ENCODE results near the gene NEAT1.
"Not testable (repeated sequence)": the region's sequence is repeated elsewhere in the genome, so short reads cannot be mapped to it uniquely, and the experiment has no call there.

Gene NEAT1

DNA sequence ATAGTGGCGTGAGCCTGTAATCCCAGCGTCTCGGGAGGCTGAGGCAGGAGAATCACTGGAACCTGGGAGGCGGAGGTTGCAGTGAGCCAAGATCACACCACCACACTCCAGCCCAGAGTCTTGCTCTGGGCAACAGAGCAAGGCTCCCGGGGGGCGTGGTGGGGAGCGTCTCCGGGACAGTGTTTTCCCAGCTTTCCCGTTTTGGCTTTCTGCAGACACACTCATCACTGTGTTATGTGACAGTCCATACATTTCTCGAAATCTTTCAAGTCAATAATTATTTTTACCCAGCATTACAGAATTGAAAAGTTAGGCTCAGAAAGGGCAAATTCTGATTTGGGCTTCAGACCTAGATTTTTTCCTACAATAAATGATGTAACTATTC, 31.7 kb downstream of the NEAT1 start:
- DNase-seq, result no peak

GRCh38 chr11:65454696-65455456, 32.3 kb downstream of the NEAT1 start:
- DNase-seq, result peak; percentile 83

GRCh38 chr11:65456418-65456817, 33.8 kb downstream of the NEAT1 start:
- no peak for DNase-seq

GRCh38 chr11:65459552-65459951, 37.0 kb downstream of the NEAT1 start:
- DNase-seq, result no peak

DNA sequence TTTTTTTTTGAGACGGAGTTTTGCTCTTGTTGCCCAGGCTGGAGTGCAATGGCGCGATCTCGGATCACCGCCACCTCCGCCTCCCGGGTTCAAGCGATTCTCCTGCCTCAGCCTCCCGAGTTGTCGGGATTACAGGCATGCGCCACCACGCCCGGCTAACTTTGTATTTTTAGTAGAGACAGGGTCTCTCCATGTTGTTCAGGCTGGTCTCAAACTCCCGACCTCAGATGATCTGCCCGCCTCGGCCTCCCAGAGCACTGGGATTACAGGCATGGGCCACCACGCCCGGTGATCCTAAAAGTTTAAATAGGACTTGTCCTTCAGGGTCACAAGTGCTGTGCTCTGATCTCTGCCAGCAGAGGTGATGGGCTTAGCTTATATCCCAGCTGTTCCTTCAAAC, 42.9 kb downstream of the NEAT1 start:
- not testable (repeated sequence) for DNase-seq

DNA sequence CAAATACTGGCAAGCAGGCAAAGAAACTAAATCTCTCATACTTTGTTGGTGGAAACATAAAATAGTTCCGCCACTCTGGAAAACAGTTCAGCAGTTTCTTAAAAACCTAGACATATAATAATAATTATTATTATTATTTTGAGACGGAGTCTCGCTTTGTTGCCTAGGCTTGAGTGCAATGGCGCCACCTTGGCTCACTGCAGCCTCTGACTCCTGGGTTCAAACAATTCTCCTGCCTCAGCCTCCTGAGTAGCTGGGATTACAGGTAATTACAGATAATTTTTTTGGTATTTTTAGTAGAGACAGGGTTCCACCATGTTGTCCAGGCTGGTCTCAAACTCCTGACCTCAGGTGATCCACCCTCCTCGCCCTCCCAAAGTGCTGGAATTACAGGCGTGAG, 44.7 kb downstream of the NEAT1 start:
- DNase-seq, result peak; percentile 24

GRCh38 chr11:65468874-65469333, 46.3 kb downstream of the NEAT1 start:
- DNase-seq, result peak; percentile 79

DNA sequence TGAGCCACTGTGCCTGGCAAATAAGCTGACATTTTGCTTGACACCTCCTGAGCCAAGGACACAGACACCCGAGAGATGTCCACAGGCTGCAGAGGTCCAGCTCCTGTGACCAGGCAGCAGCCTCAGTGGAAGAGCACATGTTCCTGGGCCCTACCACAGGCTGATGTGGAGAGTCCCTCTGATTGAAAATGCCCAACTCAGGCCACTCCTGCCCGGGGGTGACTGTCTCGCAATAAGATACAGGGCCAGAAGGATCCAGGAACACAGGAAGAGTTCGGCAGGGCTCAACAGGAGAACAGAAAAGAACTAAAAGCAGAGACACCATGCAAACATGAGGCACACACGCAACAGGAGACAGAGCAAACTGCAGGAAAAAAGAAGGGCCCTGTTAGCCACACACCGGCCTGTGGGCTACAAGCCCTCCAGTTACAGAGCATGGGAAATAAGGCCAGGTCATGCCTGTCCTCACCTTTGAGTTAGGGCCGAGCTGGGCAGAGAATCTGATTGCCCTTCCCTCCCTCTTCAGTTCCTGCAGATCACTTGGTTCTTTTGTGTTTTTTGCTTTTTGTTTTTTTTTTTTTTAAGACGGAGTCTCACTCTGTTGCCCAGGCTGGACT, 47.9 kb downstream of the NEAT1 start:
- DNase-seq, result no peak

DNA sequence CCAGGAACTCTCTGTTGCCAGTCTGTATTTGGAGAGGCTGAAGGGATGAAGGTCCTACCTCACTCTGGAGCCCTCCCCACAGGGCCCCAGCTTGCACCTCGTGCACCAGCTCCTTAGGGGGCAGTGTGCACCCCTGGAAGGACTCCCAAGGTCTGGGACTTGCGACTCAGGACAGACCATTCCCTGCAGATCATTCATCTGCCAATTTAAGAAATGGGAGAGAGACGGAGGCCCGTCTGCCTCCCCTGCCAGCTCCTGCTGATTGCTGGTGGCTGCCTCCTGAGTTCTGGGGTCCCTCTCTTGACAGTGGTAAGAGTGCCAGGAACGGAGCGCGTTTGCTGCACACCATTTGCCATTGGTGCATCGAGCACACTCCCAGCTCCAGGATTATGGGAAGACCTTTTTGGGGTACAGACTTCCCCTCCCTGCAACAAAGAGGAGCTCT, 48.9 kb downstream of the NEAT1 start:
- DNase-seq, result peak; percentile 34

DNA sequence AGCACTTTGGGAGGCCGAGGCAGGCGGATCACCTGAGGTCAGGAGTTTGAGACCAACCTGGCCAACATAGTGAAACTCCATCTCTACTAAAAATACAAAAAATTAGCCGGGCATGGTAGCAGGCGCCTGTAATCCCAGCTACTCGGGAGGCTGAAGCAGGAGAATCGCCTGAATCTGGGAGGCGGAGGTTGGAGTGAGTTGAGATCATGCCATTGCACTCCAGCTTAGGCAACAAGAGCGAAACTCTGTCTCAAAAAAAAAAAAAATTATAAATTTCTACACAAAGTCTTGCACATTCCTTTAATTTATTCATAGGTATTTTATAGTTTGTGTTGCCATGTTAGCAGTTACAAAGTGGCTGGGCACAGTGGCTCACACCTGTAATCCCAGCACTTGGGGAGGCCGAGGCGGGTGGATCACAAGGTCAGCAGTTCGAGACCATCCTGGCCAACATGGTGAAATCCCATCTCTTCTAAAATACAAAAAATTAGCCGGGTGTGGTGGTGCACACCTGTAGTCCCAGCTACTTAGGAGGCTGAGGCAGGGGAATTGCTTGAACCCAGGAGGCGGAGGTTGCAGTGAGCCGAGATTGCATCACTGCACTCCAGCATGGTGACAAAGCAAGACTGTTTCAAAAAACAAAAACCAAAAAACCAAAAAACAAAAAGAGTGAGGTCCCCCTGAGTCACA, 50.1 kb downstream of the NEAT1 start:
- DNase-seq, result not testable (repeated sequence)

DNA sequence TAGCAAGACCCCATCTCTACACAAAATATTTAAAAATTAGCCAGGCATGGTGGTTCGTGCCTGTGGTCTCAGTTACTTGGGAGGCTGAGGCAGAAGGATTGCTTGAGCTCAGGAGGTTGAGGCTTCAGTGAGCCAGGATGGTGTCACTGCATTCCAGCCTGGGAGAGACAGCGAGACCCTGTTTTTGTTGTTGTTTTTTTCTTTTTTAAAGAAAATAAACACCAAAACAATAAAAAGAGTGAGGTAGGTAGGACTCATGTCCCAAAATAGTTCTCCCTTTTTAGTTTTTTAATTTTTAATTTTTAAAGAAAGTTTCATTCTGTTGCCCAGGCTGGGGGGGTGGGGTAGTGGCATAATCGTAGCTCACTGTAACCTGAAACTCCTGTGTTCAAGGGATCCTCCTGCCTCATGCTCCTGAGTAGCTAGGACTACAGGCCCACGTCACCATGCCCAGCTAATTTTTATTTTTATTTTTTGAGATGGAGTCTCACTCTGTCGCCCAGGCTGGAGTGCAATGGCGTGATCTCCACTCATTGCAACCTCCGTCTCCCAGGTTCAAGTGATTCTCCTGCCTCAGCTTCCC, 50.8 kb downstream of the NEAT1 start:
- DNase-seq, result no peak

DNA sequence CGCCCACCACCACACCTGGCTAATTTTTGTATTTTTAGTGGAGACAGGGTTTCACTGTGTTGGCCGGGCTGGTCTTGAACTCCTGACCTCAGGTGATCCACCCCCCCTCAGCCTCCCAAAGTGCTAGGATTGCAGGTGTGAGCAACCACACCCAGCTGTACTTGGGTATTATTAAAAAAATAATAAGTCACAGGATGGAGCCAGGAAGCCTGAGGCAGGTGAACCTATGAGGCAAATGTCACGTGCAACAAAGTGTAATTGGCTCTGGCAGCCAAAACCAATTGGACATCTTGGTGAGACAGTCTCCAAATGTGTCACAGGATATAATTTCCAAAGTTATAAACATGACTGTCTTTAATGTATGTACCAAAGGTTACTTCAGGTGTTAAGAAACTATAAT, 52.3 kb downstream of the NEAT1 start:
- DNase-seq, result no peak

- no peak for DNase-seq
Observed at GRCh38 chr11:65476632-65477148, 54.1 kb downstream of the NEAT1 start.

GRCh38 chr11:65477149-65477965, 54.8 kb downstream of the NEAT1 start:
- peak; percentile 93 for DNase-seq

- DNase-seq, result no peak
Observed at GRCh38 chr11:65478388-65479183, 56.0 kb downstream of the NEAT1 start.

GRCh38 chr11:65479184-65480145, 56.9 kb downstream of the NEAT1 start:
- no peak for DNase-seq

DNA sequence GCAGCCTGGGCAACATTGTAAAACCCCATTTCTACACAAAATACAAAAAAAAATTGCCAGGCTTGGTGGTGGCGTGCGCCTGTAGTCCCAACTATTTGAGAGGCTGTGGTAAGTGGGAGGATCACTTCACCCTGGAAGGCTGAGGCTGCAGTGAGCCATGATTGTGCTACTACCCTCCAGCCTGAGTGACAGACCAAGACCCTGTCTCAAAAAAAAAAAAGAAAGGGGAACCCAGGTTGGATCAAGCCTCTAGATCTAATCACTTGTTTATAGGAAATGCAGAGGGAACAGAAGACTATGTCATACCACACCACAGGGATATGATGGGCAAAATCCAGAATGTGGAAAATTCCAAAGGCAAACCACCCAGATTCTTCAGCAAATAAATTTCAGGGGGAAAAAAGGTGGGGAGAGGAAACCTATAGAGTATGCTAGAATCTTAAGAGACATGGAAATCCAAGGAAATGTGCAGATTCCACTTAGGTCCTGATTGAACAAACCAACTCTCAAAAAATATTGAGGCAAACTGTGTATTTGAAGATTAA, 59.8 kb downstream of the NEAT1 start:
- no peak for DNase-seq

DNA sequence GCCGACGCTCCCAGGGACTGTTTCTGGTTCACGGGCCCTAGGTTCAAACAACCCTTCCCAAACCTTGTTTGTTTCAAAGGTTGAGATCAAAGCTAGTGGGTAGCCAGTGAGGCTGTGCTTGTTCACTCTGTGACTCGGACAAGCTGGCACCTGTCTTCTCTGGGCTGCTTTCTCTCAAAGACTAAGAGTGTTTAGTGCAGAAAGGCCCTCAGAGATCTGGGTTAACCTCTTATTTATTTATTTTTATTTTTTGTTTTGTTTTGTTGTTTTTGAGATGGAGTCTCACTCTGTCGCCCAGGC, 63.3 kb downstream of the NEAT1 start:
- no peak for DNase-seq

DNA sequence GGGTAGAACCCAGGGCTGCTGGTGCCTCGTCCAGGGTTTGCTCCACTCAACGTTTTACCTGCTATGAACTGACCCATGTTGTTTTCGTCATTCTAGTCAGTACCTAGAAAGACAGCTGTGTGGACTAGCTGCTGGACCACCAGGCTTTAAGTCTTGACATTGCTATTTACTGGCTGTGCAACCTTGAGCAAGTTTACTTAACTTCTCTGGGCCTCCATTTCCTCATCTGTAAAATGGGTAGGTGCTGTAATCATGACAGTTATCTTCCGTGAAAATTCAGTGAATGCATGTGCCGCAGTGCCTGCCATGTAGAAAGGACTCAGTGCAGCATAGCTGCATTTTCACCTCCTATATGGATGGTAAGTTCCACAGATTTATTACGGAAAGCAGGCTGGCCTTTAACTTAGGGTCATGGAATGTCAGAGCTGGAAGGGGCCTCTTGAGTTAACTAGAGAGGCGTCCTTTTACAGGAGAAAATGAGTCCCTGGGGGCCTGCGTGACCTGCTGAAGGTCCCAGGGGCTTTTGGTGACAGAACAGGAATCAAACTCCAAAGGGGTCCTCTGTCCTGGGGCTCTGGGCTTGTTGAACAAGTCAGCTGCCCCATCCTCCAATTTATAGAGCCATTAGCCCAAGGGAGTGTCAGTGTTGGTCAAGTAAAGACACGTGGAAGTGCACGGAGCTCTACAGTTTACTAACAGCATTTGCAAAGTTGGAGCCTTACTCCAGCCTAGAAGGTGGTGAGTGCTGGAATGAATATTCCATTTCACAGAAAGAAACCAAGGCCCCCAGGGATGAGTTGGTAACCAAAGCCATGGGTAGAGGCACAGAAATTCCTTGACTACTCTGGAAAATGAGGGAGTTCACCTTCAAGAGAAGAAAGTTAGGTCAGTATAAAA, 64.2 kb downstream of the NEAT1 start:
- DNase-seq, result no peak
